HEK293T (cell line): ENCODE results near the gene ERGIC2.

Source experiments
- ARNT ChIP-seq: fragments of 450-650 bp; IDR thresholded peaks from 2 replicates; pipeline ENCODE4 v1.6.1; 2017; ENCODE audit warnings: mild to moderate bottlenecking
- BHLHE40 ChIP-seq: fragments of 450-650 bp; IDR thresholded peaks from 2 replicates; pipeline ENCODE4 v1.6.1; 2016; ENCODE audit warnings: mild to moderate bottlenecking, moderate library complexity, borderline replicate concordance
- CTBP1 ChIP-seq: fragments of 450-650 bp; IDR thresholded peaks from 2 replicates; pipeline ENCODE4 v1.6.1; 2016; ENCODE audit warnings: borderline replicate concordance
- ELF4 ChIP-seq: fragments of 450-650 bp; IDR thresholded peaks from 2 replicates; pipeline ENCODE4 v1.6.1; 2017; ENCODE audit warnings: antibody characterized with exemption
- FOXA1 ChIP-seq: fragments of 450-650 bp; IDR thresholded peaks from 2 replicates; pipeline ENCODE4 v1.6.1; 2016; ENCODE audit warnings: mild to moderate bottlenecking
- FOXK2 ChIP-seq: fragments of 450-650 bp; IDR thresholded peaks from 2 replicates; pipeline ENCODE4 v1.6.1; 2016; ENCODE audit warnings: mild to moderate bottlenecking
- FOXM1 ChIP-seq: fragments of 450-650 bp; IDR thresholded peaks from 2 replicates; pipeline ENCODE4 v1.6.1; 2017; ENCODE audit warnings: mild to moderate bottlenecking, borderline replicate concordance
- HDGF ChIP-seq: fragments of 450-650 bp; IDR thresholded peaks from 2 replicates; pipeline ENCODE4 v1.6.1; 2017; ENCODE audit warnings: antibody characterized with exemption, borderline replicate concordance
- LEF1 ChIP-seq: fragments of 450-650 bp; IDR thresholded peaks from 2 replicates; pipeline ENCODE4 v1.6.1; 2017; ENCODE audit warnings: mild to moderate bottlenecking, borderline replicate concordance
- SP1 ChIP-seq: fragments of 450-650 bp; IDR thresholded peaks from 2 replicates; pipeline ENCODE4 v1.6.1; 2017
- SUZ12 ChIP-seq: fragments of 450-650 bp; IDR thresholded peaks from 2 replicates; pipeline ENCODE4 v1.6.1; 2016; ENCODE audit warnings: mild to moderate bottlenecking
- TARDBP ChIP-seq: fragments of 450-650 bp; IDR thresholded peaks from 2 replicates; pipeline ENCODE4 v1.6.1; 2016
- TF ChIP-seq, protein P1 (sequence below): fragments of 450-650 bp; IDR thresholded peaks from 2 replicates; pipeline ENCODE4 v1.6.1; 2016

DNA sequence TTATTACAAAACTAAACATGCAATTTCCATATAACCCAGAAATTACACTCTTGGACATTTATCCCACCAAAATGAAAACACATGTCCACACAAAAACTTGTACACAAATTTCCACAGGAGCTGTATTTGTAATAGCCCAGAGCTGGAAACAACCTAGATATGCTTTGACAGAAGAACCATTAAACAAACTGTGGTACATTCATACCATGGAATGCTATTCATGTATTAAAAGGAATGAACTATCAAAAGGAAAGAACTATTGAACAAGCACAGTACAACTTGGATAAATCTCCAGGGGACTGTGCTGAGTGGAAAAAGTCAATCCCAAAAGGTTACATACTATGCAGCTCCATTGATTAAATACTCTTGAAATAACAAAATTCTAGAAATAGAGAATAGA, 35.8 kb upstream of the ERGIC2 start:
- TF ChIP-seq TARDBP, result no peak
- no peak for TF ChIP-seq FOXM1
- no peak for TF ChIP-seq FOXK2
- TF ChIP-seq HDGF, result no peak
- no peak for TF ChIP-seq SUZ12
- TF ChIP-seq LEF1, result no peak
- TF ChIP-seq FOXA1, result no peak
- no peak for TF ChIP-seq BHLHE40
- no peak for TF ChIP-seq ARNT
- TF ChIP-seq ELF4, result no peak
- TF ChIP-seq SP1, result no peak
- TF ChIP-seq, protein P1, sequence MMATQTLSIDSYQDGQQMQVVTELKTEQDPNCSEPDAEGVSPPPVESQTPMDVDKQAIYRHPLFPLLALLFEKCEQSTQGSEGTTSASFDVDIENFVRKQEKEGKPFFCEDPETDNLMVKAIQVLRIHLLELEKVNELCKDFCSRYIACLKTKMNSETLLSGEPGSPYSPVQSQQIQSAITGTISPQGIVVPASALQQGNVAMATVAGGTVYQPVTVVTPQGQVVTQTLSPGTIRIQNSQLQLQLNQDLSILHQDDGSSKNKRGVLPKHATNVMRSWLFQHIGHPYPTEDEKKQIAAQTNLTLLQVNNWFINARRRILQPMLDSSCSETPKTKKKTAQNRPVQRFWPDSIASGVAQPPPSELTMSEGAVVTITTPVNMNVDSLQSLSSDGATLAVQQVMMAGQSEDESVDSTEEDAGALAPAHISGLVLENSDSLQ, result no peak
- TF ChIP-seq CTBP1, result no peak
